Measurements from ENCODE around the gene COX6B2. TPM values are rescaled to one million over a fixed set of nuclear protein-coding genes. Genes with fewer than 3 reads are reported as not detected.
A peak's percentile ranks its signal among the peaks of the same experiment; 100 is the strongest.

Gene COX6B2
- total RNA-seq, 1 donor from 2014 or later = 0.17 TPM

DNA sequence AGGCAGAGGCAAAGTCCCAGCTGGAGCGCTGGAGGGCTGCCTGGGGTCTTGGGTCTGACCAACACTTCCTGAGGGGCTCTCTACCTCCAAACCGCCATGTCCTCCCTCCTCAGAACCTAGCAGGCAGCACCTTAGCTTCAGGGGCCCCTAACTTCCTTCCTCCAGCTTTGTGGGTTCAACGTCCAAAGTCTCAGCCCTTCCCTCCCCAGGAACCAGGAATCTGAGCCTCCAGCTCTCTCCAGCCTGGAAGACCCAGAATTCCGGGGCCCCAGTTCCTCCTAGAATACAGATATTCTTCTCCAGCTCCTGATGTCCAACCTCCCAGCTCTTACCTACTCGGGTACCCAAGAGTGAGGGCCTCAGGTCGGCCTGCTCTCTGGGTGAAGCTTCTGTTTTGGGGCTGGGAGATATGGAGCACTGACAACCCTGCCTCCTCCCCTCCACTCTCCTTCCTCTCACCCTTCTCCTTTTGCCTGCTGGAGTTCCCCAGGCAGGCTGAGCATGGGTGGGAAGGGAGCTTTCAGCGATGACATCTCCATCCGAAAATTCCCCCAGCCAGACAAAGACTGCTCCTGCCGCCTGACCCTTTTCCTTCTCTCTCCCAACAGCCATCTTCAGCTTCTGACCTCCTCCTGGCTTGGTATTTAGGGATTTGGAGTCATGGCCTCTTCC, 32.9 kb downstream of the COX6B2 start:
- DNase-seq (ENCODE audit: low spot score) = no peak

DNA sequence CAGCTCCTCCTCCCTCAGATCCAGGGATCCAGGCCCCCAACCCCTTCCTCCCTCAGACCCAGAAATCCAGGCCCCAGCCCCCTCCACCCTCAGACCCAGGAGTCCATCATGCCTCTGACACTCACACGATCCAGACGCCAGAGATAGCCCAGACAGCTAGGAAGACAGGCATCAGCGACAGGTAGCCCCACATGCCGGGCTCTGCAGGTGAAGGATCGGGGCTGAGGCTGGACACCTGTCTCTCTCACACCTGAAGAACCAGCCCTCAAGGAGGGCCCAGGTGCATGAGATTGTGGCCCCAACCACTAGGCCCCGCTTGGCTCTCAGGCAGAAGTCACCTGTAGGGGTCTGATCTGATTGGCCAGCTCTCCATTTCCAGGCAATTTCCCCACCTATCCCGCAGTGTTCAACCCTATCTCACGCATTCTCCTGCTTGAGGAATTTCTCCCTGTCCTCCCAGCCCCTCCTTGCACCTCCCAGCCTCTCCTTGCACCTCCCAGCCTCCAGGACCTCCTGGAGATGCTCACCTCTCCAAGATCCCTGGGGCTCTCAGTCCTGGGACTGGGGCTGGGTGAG, 33.6 kb downstream of the COX6B2 start:
- H3K9me3 Mint-ChIP-seq (ENCODE audit: low read depth) = peaks cover 3% of the 10 kb centered on the region
- TF ChIP-seq, protein P1, sequence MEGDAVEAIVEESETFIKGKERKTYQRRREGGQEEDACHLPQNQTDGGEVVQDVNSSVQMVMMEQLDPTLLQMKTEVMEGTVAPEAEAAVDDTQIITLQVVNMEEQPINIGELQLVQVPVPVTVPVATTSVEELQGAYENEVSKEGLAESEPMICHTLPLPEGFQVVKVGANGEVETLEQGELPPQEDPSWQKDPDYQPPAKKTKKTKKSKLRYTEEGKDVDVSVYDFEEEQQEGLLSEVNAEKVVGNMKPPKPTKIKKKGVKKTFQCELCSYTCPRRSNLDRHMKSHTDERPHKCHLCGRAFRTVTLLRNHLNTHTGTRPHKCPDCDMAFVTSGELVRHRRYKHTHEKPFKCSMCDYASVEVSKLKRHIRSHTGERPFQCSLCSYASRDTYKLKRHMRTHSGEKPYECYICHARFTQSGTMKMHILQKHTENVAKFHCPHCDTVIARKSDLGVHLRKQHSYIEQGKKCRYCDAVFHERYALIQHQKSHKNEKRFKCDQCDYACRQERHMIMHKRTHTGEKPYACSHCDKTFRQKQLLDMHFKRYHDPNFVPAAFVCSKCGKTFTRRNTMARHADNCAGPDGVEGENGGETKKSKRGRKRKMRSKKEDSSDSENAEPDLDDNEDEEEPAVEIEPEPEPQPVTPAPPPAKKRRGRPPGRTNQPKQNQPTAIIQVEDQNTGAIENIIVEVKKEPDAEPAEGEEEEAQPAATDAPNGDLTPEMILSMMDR (IDR thresholded peaks at IDR 0.05) = no peak
- H3K27ac Mint-ChIP-seq (ENCODE audit: unreplicated experiment) = no peak overlapping the region
- peaks cover 4% of the 10 kb centered on the region for H3K4me1 Mint-ChIP-seq (ENCODE audit: low read depth)
- no peaks in the 10 kb centered on the region for H3K36me3 Mint-ChIP-seq (ENCODE audit: low read depth)
- DNase-seq (ENCODE audit: low spot score) = no peak
- no peak overlapping the region for H3K4me3 Mint-ChIP-seq (ENCODE audit: unreplicated experiment)
- H3K27me3 Mint-ChIP-seq (ENCODE audit: low read depth) = peaks cover 8% of the 10 kb centered on the region

More for the DNA sequence above, 32.9 kb downstream of the COX6B2 start:
- TF ChIP-seq, protein P1 (IDR thresholded peaks at IDR 0.05) = no peak
- H3K27ac Mint-ChIP-seq (ENCODE audit: unreplicated experiment) = no peak overlapping the region
- H3K27me3 Mint-ChIP-seq (ENCODE audit: low read depth) = peaks cover 8% of the 10 kb centered on the region
- no peaks in the 10 kb centered on the region for H3K9me3 Mint-ChIP-seq (ENCODE audit: low read depth)
- no peaks in the 10 kb centered on the region for H3K36me3 Mint-ChIP-seq (ENCODE audit: low read depth)
- H3K4me3 Mint-ChIP-seq (ENCODE audit: unreplicated experiment) = no peak overlapping the region
- H3K4me1 Mint-ChIP-seq (ENCODE audit: low read depth) = peaks cover 7% of the 10 kb centered on the region

DNA sequence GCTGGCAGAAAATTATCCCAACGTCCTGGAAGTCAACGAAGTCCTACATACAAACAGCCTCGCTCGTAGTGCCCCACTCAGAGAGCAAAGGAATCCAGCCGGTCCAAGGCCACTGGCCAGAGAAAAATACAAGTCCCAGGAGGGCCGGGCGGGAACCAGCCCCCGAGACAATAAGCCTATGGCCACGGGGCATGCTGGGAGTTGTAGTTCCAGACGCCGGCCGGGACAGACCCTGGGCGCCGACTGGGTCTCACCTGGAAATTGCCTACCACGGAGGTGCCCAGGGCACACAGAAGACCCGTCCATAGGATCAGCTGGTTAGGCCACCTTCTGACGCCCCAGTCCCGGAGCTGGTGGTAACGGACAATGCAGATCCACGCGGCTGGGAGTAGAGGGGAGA, 34.7 kb downstream of the COX6B2 start:
- no peak for DNase-seq (ENCODE audit: low spot score)
- Mint-ChIP-seq H3K27ac (ENCODE audit: unreplicated experiment) (no peak overlapping the region), H3K27me3 (ENCODE audit: low read depth) (peaks cover 8% of the 10 kb centered on the region)

DNA sequence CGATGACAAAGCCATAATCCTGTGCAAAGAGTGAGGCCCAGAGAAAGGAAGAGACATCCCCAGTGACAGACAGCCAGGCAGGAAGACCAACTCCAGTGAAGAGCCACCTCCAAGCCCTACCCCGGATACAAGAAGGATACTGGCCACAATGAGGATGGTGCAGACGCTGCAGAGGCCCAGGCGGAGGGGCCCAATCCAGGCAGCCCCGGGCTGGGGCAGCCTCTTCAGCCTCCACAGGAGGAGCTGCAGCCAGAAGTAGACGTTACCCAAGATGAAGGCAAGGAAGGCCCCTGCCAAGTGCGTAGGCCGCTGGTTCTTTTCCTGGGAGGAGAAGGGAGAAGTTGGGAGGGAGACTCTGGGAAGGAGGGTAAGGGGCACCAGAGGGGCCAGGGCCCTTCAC, 37.9 kb downstream of the COX6B2 start:
- DNase-seq (ENCODE audit: low spot score) = no peak
- Mint-ChIP-seq H3K27me3 (ENCODE audit: low read depth) (peaks cover under 1% of the 10 kb centered on the region), H3K4me3 (ENCODE audit: unreplicated experiment) (no peak overlapping the region), H3K9me3 (ENCODE audit: low read depth) (peaks cover 3% of the 10 kb centered on the region), H3K4me1 (ENCODE audit: low read depth) (peaks cover 4% of the 10 kb centered on the region), H3K27ac (ENCODE audit: unreplicated experiment) (no peak overlapping the region), H3K36me3 (ENCODE audit: low read depth) (no peaks in the 10 kb centered on the region)
- TF ChIP-seq, protein P1 (IDR thresholded peaks at IDR 0.05) = no peak

More for the DNA sequence above, 34.7 kb downstream of the COX6B2 start:
- Mint-ChIP-seq H3K9me3 (ENCODE audit: low read depth) (peaks cover 3% of the 10 kb centered on the region), H3K36me3 (ENCODE audit: low read depth) (no peaks in the 10 kb centered on the region), H3K4me3 (ENCODE audit: unreplicated experiment) (peak overlapping the region; percentile 67), H3K4me1 (ENCODE audit: low read depth) (peaks cover 4% of the 10 kb centered on the region)
- TF ChIP-seq, protein P1 (IDR thresholded peaks at IDR 0.05) = no peak

- DNase-seq (ENCODE audit: low spot score) = no peak
- Mint-ChIP-seq H3K27ac (ENCODE audit: unreplicated experiment) (no peak overlapping the region), H3K4me1 (ENCODE audit: low read depth) (peaks cover 4% of the 10 kb centered on the region), H3K9me3 (ENCODE audit: low read depth) (peaks cover 3% of the 10 kb centered on the region), H3K4me3 (ENCODE audit: unreplicated experiment) (no peak overlapping the region), H3K36me3 (ENCODE audit: low read depth) (no peaks in the 10 kb centered on the region), H3K27me3 (ENCODE audit: low read depth) (no peaks in the 10 kb centered on the region)
- TF ChIP-seq, protein P1 (IDR thresholded peaks at IDR 0.05) = no peak
Observed at GRCh38 chr19:55315956-55316525, 38.5 kb downstream of the COX6B2 start.
